GM23248 (cell line): Measurements from ENCODE around the gene PPM1H. TPM values are rescaled to one million over a fixed set of nuclear protein-coding genes. Genes with fewer than 3 reads are reported as not detected.

Experiments
- DNase-seq: peaks from one replicate; pipeline ENCODE4 v3.0.0-alpha.2; 2015
- H2AFZ ChIP-seq: fragments of 200-600 bp; sonication (generic); 2 replicates; pipeline ENCODE4 v1.6.1; 2016; ENCODE audit warnings: antibody characterized with exemption
- H3F3A ChIP-seq: fragments of 200-600 bp; sonication (generic); 2 replicates; pipeline ENCODE4 v1.6.1; 2016; ENCODE audit warnings: mild to moderate bottlenecking, antibody characterized with exemption, mixed run types; ENCODE audit not compliant: insufficient read depth
- H3K27ac ChIP-seq: fragments of 200-600 bp; sonication (generic); 2 replicates; pipeline ENCODE4 v1.5.1; 2016; ENCODE audit warnings: mild to moderate bottlenecking
- H3K27me3 ChIP-seq: fragments of 200-600 bp; sonication (generic); replicated peaks from 2 replicates; pipeline ENCODE4 v1.6.1; 2016; ENCODE audit warnings: mild to moderate bottlenecking; ENCODE audit not compliant: insufficient read depth
- H3K36me3 ChIP-seq: fragments of 200-600 bp; sonication (generic); 2 replicates; pipeline ENCODE4 v1.6.1; 2016; ENCODE audit warnings: low read depth, mild to moderate bottlenecking
- H3K4me1 ChIP-seq: fragments of 200-600 bp; sonication (generic); 2 replicates; pipeline ENCODE4 v1.6.1; 2016; ENCODE audit warnings: mild to moderate bottlenecking; ENCODE audit not compliant: insufficient read depth
- H3K4me2 ChIP-seq: fragments of 200-600 bp; sonication (generic); one replicate; pipeline ENCODE4 v1.6.1; 2016; ENCODE audit warnings: mild to moderate bottlenecking; ENCODE audit not compliant: unreplicated experiment
- H3K4me3 ChIP-seq: fragments of 200-600 bp; sonication (generic); 2 replicates; pipeline ENCODE4 v1.5.1; 2016; ENCODE audit warnings: mild to moderate bottlenecking
- H3K79me2 ChIP-seq: fragments of 200-600 bp; sonication (generic); 2 replicates; pipeline ENCODE4 v1.6.1; 2016; ENCODE audit warnings: mild to moderate bottlenecking; ENCODE audit not compliant: insufficient read depth
- H3K9ac ChIP-seq: fragments of 200-600 bp; sonication (generic); 2 replicates; pipeline ENCODE4 v1.6.1; 2016; ENCODE audit warnings: mild to moderate bottlenecking
- H3K9me2 ChIP-seq: fragments of 200-600 bp; sonication (generic); 2 replicates; pipeline ENCODE4 v1.6.1; 2016; ENCODE audit warnings: mixed run types, mild to moderate bottlenecking, moderate library complexity; ENCODE audit not compliant: insufficient read depth
- H3K9me3 ChIP-seq: fragments of 200-600 bp; sonication (generic); one replicate; pipeline ENCODE4 v1.6.1; 2017; ENCODE audit warnings: low read depth
- H4K20me1 ChIP-seq: fragments of 200-600 bp; sonication (generic); 2 replicates; pipeline ENCODE4 v1.6.0; 2016; ENCODE audit not compliant: insufficient read depth
- EZH2 ChIP-seq: fragments of 200-600 bp; sonication (generic); IDR thresholded peaks from 2 replicates; pipeline ENCODE4 v1.6.1; 2018; ENCODE audit warnings: antibody characterized with exemption, mild to moderate bottlenecking; ENCODE audit not compliant: insufficient read depth, poor library complexity, severe bottlenecking
- EZH2phosphoT487 ChIP-seq: fragments of 200-600 bp; sonication (generic); IDR thresholded peaks from 2 replicates; pipeline ENCODE4 v1.6.1; 2018; ENCODE audit warnings: antibody characterized with exemption, moderate library complexity, mild to moderate bottlenecking, low read depth; ENCODE audit not compliant: insufficient read depth
- WGBS, 2 experiments: methylation state at CpG; one replicate each; pipeline ENCODE4 v1.1.6; 2015 to 2017; ENCODE audit warnings: low lambda C conversion rate in 2 of 2, low coverage in 1 of 2; ENCODE audit errors: missing lambda C conversion rate in 2 of 2; 5-methylcytosine and 5-hydroxymethylcytosine counted together
- in situ Hi-C: fragments of 300-500 bp; cut with MboI; formaldehyde crosslinking; loops from 2 replicates; pipeline ENCODE4 v1.15.0; 2020
- polyA plus RNA-seq: library from polyadenylated mRNA; unstranded; fragments of >200 nt; fragmentation: Nextera tagmentation; extraction: Ambion mirVana; gene quantifications from 2 replicates; pipeline ENCODE4 v1.2.1, GENCODE V29; 2016
- total RNA-seq: library from RNA; depleted of rRNA; stranded (reverse); fragments of >200 nt; shearing (Covaris generic); gene quantifications from 2 replicates; pipeline ENCODE4 v1.2.3, GENCODE V29; 2014

Gene PPM1H
- total and polyA plus RNA-seq, 2 experiments from 2014 or later, result 0.13 to 1.2 TPM

GRCh38 chr12:62739266-62740015 is 195.5 kb downstream of the PPM1H start:
- Histone ChIP-seq H3K4me1 (0 out of 2 replicates have a peak, but pooled peaks cover 15% of the 10 kb centered on the region), H3K27ac (no peak overlapping the region), H4K20me1 (no peaks in the 10 kb centered on the region), H3K79me2 (no peaks in the 10 kb centered on the region), H3K4me3 (no peak overlapping the region), H3K9ac (no peak overlapping the region), H3K4me2 (no peak overlapping the region), H3K36me3 (no peaks in the 10 kb centered on the region), H3K9me3 (no peaks in the 10 kb centered on the region), H3K9me2 (no peaks in the 10 kb centered on the region), H3F3A (0 out of 2 replicates have a peak, but pooled peaks cover 7% of the 10 kb centered on the region), H2AFZ (peak overlapping the region; percentile 75), H3K27me3 (no peaks in the 10 kb centered on the region)
- in situ Hi-C loops, result no loop called here
- no peak for DNase-seq
- 66 to 67% methylated on average over 9 of the region's 9 CpGs for WGBS, 2 experiments
- TF ChIP-seq EZH2phosphoT487, result no peak
- TF ChIP-seq EZH2, result no peak

- Histone ChIP-seq H3K27ac (no peak overlapping the region), H3K4me3 (no peak overlapping the region), H3K79me2 (no peaks in the 10 kb centered on the region), H3K4me2 (no peak overlapping the region), H3F3A (peaks cover 10% of the 10 kb centered on the region; the same call in 1 of the 2 replicates), H3K36me3 (no peaks in the 10 kb centered on the region), H3K9me2 (no peaks in the 10 kb centered on the region), H3K4me1 (peaks cover 22% of the 10 kb centered on the region), H3K27me3 (no peaks in the 10 kb centered on the region), H3K9ac (no peak overlapping the region), H4K20me1 (no peaks in the 10 kb centered on the region), H3K9me3 (no peaks in the 10 kb centered on the region), H2AFZ (no peak overlapping the region)
- WGBS, 2 experiments, result 75 to 93% methylated on average over 2 to 8 of the region's 8 CpGs
- no peak for DNase-seq
- in situ Hi-C loops, result no loop called here
- TF ChIP-seq EZH2, result no peak
- TF ChIP-seq EZH2phosphoT487, result no peak
Measured at GRCh38 chr12:62738616-62739015, 196.3 kb downstream of the PPM1H start.

GRCh38 chr12:62738105-62738504 is 196.8 kb downstream of the PPM1H start:
- DNase-seq, result no peak
- H3K9ac ChIP-seq, result no peak overlapping the region
- peaks cover 15% of the 10 kb centered on the region for H3F3A ChIP-seq
- no peak overlapping the region for H3K4me3 ChIP-seq
- no peaks in the 10 kb centered on the region for H3K79me2 ChIP-seq
- H3K9me3 ChIP-seq, result no peaks in the 10 kb centered on the region
- H3K27ac ChIP-seq, result no peak overlapping the region
- 98% methylated on average over 3 of the region's 3 CpGs for WGBS, 2 experiments
- H3K9me2 ChIP-seq, result no peaks in the 10 kb centered on the region
- H3K27me3 ChIP-seq, result no peaks in the 10 kb centered on the region
- in situ Hi-C loops, result no loop called here
- TF ChIP-seq EZH2 (no peak), EZH2phosphoT487 (no peak)
- no peak overlapping the region for H3K4me2 ChIP-seq
- no peaks in the 10 kb centered on the region for H4K20me1 ChIP-seq
- H3K36me3 ChIP-seq, result no peaks in the 10 kb centered on the region
- H3K4me1 ChIP-seq, result peaks cover 28% of the 10 kb centered on the region
- no peak overlapping the region for H2AFZ ChIP-seq

- Histone ChIP-seq H3K36me3 (no peaks in the 10 kb centered on the region), H3K27ac (no peak overlapping the region), H3K27me3 (no peaks in the 10 kb centered on the region), H3K79me2 (no peaks in the 10 kb centered on the region), H2AFZ (no peak overlapping the region), H3K4me2 (no peak overlapping the region), H3K9me2 (no peaks in the 10 kb centered on the region), H4K20me1 (no peaks in the 10 kb centered on the region), H3K4me1 (peaks cover 32% of the 10 kb centered on the region), H3K9me3 (no peaks in the 10 kb centered on the region), H3F3A (peaks cover 20% of the 10 kb centered on the region), H3K4me3 (no peak overlapping the region), H3K9ac (no peak overlapping the region)
- 90 to 94% methylated on average over 2 of the region's 2 CpGs for WGBS, 2 experiments
- in situ Hi-C loops, result no loop called here
- DNase-seq, result no peak
- TF ChIP-seq EZH2, result no peak
- no peak for TF ChIP-seq EZH2phosphoT487
Measured at GRCh38 chr12:62737615-62738014, 197.3 kb downstream of the PPM1H start.
